Common myeloid progenitor, CD34-positive (primary cell): Measurements from ENCODE around the gene RNF44.
A peak's percentile ranks its signal among the peaks of the same experiment; 100 is the strongest.

Source experiments
- CTCF ChIA-PET: fragments of 350-600 bp; sonication (Branson Sonifier 250); formaldehyde crosslinking; loops from one replicate; lab custom pipeline; 2021; ENCODE audit warnings: antibody characterized with exemption; lab: Charles Lee
- POLR2A ChIA-PET: fragments of 350-600 bp; sonication (Branson Sonifier 250); formaldehyde crosslinking; loops from one replicate; lab custom pipeline; 2021; ENCODE audit warnings: antibody characterized with exemption; lab: Charles Lee
- DNase-seq, 3 donors: peaks; one replicate each; pipeline versions ENCODE4 v3.0.0 to v3.0.0-alpha.2; 2013
- H3K27ac ChIP-seq, 2 experiments: 1 replicate in 1 of 2; 2 replicates in 1 of 2; pipeline ENCODE4 v1.7.0; 2013; ENCODE audit warnings: inconsistent platforms in 2 of 2, low read length in 2 of 2, mild to moderate bottlenecking in 2 of 2, low read depth in 1 of 2, moderate library complexity in 1 of 2; ENCODE audit not compliant: severe bottlenecking in 2 of 2, insufficient read depth in 1 of 2, poor library complexity in 1 of 2
- H3K27me3 ChIP-seq, 5 experiments: replicated peaks in 2 of 5; 1 replicate in 3 of 5; 2 replicates in 2 of 5; pipeline versions ENCODE4 v1.6.1 to v1.7.0; 2013; ENCODE audit warnings: low read length in 4 of 5, mild to moderate bottlenecking in 2 of 5, moderate library complexity in 2 of 5, inconsistent platforms in 1 of 5; ENCODE audit not compliant: insufficient read depth in 5 of 5, control insufficient read depth in 4 of 5
- H3K36me3 ChIP-seq, 4 experiments: 1 replicate in 2 of 4; 2 replicates in 2 of 4; pipeline versions ENCODE4 v1.6.1 to v1.7.0; 2013; ENCODE audit warnings: low read length in 3 of 4, control low read depth in 1 of 4, mild to moderate bottlenecking in 1 of 4; ENCODE audit not compliant: control insufficient read depth in 4 of 4, insufficient read depth in 4 of 4
- H3K4me1 ChIP-seq, 4 experiments: 1 replicate in 3 of 4; 2 replicates in 1 of 4; pipeline versions ENCODE4 v1.6.1 to v1.7.1; 2013; ENCODE audit warnings: low read length in 3 of 4, mild to moderate bottlenecking in 3 of 4, control low read depth in 1 of 4, inconsistent platforms in 1 of 4, moderate library complexity in 1 of 4; ENCODE audit not compliant: control insufficient read depth in 4 of 4, insufficient read depth in 4 of 4; ENCODE audit errors: control extremely low read depth in 1 of 4
- H3K4me3 ChIP-seq, 7 experiments: 1 replicate in 4 of 7; 2 replicates in 3 of 7; pipeline versions ENCODE4 v1.5.1 to v1.7.0; 2013; ENCODE audit warnings: mild to moderate bottlenecking in 7 of 7, low read length in 6 of 7, moderate library complexity in 6 of 7, inconsistent platforms in 2 of 7, low read depth in 2 of 7, control low read depth in 1 of 7; ENCODE audit not compliant: insufficient read depth in 4 of 7, control insufficient read depth in 1 of 7; ENCODE audit errors: extremely low read depth in 1 of 7
- H3K9me3 ChIP-seq, 5 experiments: 1 replicate in 4 of 5; 2 replicates in 1 of 5; pipeline versions ENCODE4 v1.6.1 to v1.7.1; 2013; ENCODE audit warnings: low read length in 4 of 5, mild to moderate bottlenecking in 2 of 5, inconsistent platforms in 1 of 5, low read depth in 1 of 5, moderate library complexity in 1 of 5; ENCODE audit not compliant: control insufficient read depth in 4 of 5, insufficient read depth in 2 of 5; ENCODE audit errors: control extremely low read depth in 1 of 5
- WGBS: methylation state at CpG from one replicate; pipeline ENCODE4 v1.1.5; 2013; ENCODE audit not compliant: insufficient coverage; 5-methylcytosine and 5-hydroxymethylcytosine counted together

The RNF44 gene

GRCh38 chr5:176532795-176533194 is 4.4 kb downstream of the RNF44 start:
- H3K4me3 ChIP-seq = peak overlapping the region in 5 of 7 experiments; percentile 29 to 100 (median 97)
- peaks cover 10 to 82% (median 72%) of the 10 kb centered on the region in 4 experiments for H3K4me1 ChIP-seq
- no peaks in the 10 kb centered on the region for H3K27me3 ChIP-seq
- H3K36me3 ChIP-seq = peaks cover 7 to 47% (median 29%) of the 10 kb centered on the region in 4 experiments
- ChIA-PET CTCF (interaction anchor here (1.0 to 2.9 kb wide), 6 partner anchors 10 to 116 kb away, joined by 3 to 26 read pairs (median 4); no protein-coding TSS in a partner anchor), POLR2A (interaction anchor here (1.4 kb wide), 2 partner anchors 9 to 11 kb away, joined by 3 to 7 read pairs; no protein-coding TSS in a partner anchor)
- 88% methylated on average over 9 of the region's 9 CpGs for WGBS
- H3K27ac ChIP-seq = peak overlapping the region in 1 of 2 experiments; percentile 98
- no peaks in the 10 kb centered on the region for H3K9me3 ChIP-seq
- no peak for DNase-seq

- Histone ChIP-seq H3K27me3 (no peaks in the 10 kb centered on the region), H3K4me1 (peaks cover 10 to 81% (median 73%) of the 10 kb centered on the region in 4 experiments), H3K4me3 (peak overlapping the region in 2 of 7 experiments; percentile 19 to 23), H3K27ac (no peak overlapping the region), H3K36me3 (peaks cover 9 to 55% (median 37%) of the 10 kb centered on the region in 4 experiments), H3K9me3 (no peaks in the 10 kb centered on the region)
- ChIA-PET POLR2A (interaction anchor here (2.7 kb wide), 1 partner anchor 10 kb away, joined by 11 read pairs; no protein-coding TSS in a partner anchor), CTCF (interaction anchor here (0.9 to 3.4 kb wide), 7 partner anchors 11 to 115 kb away, joined by 3 to 29 read pairs (median 3); no protein-coding TSS in a partner anchor)
- 82% methylated on average over 22 of the region's 28 CpGs for WGBS
- no peak for DNase-seq
Observed at GRCh38 chr5:176531902-176532493, 5.2 kb downstream of the RNF44 start.

DNA sequence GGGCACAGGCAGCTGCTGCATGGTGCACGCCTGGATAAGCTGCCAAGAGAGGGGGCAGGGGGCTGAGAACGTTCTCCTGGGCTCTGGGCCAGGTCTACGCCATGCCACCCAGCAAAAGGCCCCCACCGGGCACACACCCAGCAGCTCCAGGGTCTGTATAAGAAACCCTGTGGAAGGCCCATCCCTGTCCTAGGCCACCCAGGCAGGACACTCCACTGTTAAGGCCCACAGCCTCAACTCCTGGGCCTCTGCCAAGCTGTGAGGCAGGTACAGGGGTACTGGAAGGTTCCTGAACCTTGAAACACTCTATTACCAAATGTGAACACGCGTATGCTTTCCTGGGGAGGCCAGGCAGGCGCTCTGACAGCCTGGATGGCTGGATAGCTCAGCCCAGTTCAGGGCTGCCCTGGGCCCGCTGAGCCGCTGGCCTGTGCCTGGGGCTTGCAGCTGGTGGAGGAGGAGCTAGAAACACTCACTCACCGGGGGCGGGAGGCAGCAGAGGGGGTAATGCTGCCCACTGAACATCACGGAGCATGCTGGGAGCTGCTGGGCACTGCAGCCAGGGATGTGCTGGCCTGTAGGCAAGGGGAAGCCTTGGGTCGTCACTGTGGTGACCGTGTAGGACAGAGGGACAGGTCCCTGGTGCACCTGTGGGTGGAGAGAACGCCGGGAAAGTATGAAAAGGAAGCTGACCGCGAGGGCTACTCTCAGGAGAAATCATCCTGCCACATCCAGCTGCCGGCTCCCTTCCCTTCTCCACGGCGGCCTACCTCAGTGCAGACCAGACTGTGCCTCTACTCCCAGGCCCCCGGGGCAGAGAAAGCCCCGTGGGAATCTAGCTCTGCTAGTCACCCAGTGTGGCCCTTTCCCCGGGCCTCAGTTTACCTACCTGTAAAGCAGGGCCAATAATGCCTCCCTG is 6.0 kb downstream of the RNF44 start:
- Histone ChIP-seq H3K4me1 (peaks cover 10 to 80% (median 72%) of the 10 kb centered on the region in 4 experiments), H3K27me3 (no peaks in the 10 kb centered on the region), H3K9me3 (no peaks in the 10 kb centered on the region), H3K27ac (no peak overlapping the region), H3K4me3 (peak overlapping the region in 4 of 7 experiments; percentile 1 to 28 (median 16)), H3K36me3 (peaks cover 9 to 57% (median 37%) of the 10 kb centered on the region in 4 experiments)
- ChIA-PET POLR2A (interaction anchor here (1.8 to 2.7 kb wide), 2 partner anchors 11 to 83 kb away, joined by 5 to 11 read pairs; partner anchors contain the start of gene FAF2), CTCF (interaction anchor here (0.7 to 3.4 kb wide), 6 partner anchors 12 to 113 kb away, joined by 3 to 29 read pairs (median 3); no protein-coding TSS in a partner anchor)
- WGBS = 43% methylated on average over 19 of the region's 24 CpGs
- DNase-seq = peak in 2 of 3 donors; percentile 45 to 59

DNA sequence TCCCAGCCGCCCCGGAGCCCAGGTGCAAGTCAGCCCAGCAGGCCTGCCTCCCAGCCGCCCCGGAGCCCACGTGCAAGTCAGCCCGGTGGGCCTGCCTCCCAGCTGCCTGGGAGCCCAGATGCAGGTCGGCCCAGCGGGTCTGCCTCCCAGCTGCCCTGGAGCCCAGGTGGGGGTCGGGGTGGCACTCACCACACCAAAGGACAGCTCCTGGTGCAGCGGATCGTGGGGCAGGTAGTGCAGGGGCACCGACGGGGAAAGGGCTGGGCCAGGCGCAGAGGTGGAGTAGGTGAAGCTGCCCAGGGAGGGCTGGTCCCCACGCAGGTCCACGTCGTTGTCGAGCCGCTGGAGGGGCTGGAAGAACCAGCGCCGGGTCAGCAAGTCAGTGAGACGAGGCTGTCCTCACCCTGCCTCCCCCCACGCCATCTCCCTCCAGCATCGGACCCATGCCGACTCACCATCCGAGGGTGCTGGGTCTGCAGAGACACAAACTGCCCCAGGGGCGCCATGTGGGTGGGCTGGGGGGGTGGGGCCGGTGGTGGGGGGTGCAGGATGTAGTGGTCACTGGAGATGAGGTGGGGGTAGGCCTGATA is 6.7 kb downstream of the RNF44 start:
- 26% methylated on average over 14 of the region's 28 CpGs for WGBS
- DNase-seq = peak in 2 of 3 donors; percentile 41 to 60
- Histone ChIP-seq H3K9me3 (no peaks in the 10 kb centered on the region), H3K36me3 (peaks cover 9 to 57% (median 39%) of the 10 kb centered on the region in 4 experiments), H3K27ac (no peak overlapping the region), H3K4me3 (peak overlapping the region in 2 of 7 experiments; percentile 16 to 28), H3K27me3 (no peaks in the 10 kb centered on the region), H3K4me1 (peaks cover 9 to 74% (median 65%) of the 10 kb centered on the region in 4 experiments)
- ChIA-PET POLR2A (interaction anchor here (1.8 to 2.7 kb wide), 2 partner anchors 12 to 82 kb away, joined by 5 to 11 read pairs; partner anchors contain the start of gene FAF2), CTCF (interaction anchor here (0.6 to 3.4 kb wide), 8 partner anchors 8 to 114 kb away, joined by 3 to 29 read pairs (median 4); partner anchors contain the start of gene CLTB)

DNA sequence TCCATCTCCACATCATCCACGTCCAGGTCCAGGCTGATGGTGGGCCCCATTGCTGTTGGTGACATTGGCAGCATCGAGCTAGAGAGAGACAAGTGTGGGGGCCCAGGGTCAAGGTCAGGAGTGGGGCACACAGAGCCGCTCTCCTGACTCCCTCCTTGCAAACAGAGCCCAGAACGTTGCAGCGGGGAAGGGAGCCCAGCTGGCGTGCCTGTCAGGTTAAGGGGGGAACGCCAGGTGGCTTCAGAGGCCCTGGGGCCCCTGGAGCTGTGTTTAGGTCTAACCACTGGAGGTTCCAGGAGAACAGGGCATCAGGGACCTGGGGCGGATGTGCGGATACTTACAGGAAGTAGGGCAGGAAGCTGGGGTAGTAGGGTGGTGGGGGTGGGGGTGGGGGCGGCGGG is 7.5 kb downstream of the RNF44 start:
- peaks cover 6 to 66% (median 58%) of the 10 kb centered on the region in 4 experiments for H3K4me1 ChIP-seq
- H3K4me3 ChIP-seq = peak overlapping the region in 1 of 7 experiments; percentile 7
- no peaks in the 10 kb centered on the region for H3K9me3 ChIP-seq
- H3K27me3 ChIP-seq = no peaks in the 10 kb centered on the region
- 13% methylated on average over 5 of the region's 11 CpGs for WGBS
- no peak overlapping the region for H3K27ac ChIP-seq
- DNase-seq = peak in 2 of 3 donors; percentile 76 to 83
- CTCF ChIA-PET = interaction anchor here (0.6 to 3.4 kb wide), 8 partner anchors 8 to 113 kb away, joined by 3 to 29 read pairs (median 4); partner anchors contain the start of gene CLTB
- H3K36me3 ChIP-seq = peaks cover 9 to 55% (median 41%) of the 10 kb centered on the region in 4 experiments
- POLR2A ChIA-PET = interaction anchor here (1.8 to 2.7 kb wide), 2 partner anchors 13 to 81 kb away, joined by 5 to 11 read pairs; partner anchors contain the start of gene FAF2

- ChIA-PET POLR2A (interaction anchor here (1.8 to 2.7 kb wide), 3 partner anchors 8 to 81 kb away, joined by 5 to 11 read pairs (median 8); partner anchors contain the start of genes FAF2 and RNF44), CTCF (interaction anchor here (1.0 to 3.4 kb wide), 7 partner anchors 9 to 113 kb away, joined by 3 to 29 read pairs (median 4); partner anchors contain the start of gene CLTB)
- H3K27me3 ChIP-seq = no peaks in the 10 kb centered on the region
- 93% methylated on average over 24 of the region's 26 CpGs for WGBS
- no peak overlapping the region for H3K4me3 ChIP-seq
- peaks cover 9 to 52% (median 40%) of the 10 kb centered on the region in 4 experiments for H3K36me3 ChIP-seq
- H3K27ac ChIP-seq = no peak overlapping the region
- no peaks in the 10 kb centered on the region for H3K9me3 ChIP-seq
- H3K4me1 ChIP-seq = peaks cover 3 to 61% (median 53%) of the 10 kb centered on the region in 4 experiments
- DNase-seq = no peak
Observed at GRCh38 chr5:176529116-176529740, 8.0 kb downstream of the RNF44 start.
